Raji (cell line): Measurements from ENCODE around the gene FMNL3.

Experiments
- POLR2A ChIP-seq: IDR thresholded peaks from 2 replicates; pipeline ENCODE4 v1.6.1; 2011; ENCODE audit warnings: low read depth, low read length, control low read depth; ENCODE audit not compliant: insufficient read depth

Gene FMNL3

DNA sequence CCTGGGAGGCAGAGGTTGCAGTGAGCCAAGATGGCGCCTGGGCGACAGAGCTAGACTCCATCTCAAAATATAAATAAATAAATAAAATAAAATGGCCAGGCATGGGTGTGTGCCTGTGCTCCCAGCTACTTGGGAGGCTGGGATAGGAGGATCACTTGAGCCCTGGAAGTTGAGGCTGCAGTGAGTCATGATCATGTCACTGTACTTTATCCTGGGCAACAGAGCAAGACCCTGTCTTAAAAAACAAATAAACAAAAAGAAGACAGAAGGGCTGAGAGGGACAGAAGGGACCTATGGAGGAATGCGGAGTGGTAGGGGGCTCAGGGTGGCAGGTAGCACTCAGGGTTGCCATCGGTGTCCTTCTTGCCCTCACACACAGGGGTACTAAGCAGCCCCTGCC is 43.0 kb downstream of the FMNL3 start:
- TF ChIP-seq POLR2A = no peak

- no peak for TF ChIP-seq POLR2A
Observed at GRCh38 chr12:49662998-49663843, 44.0 kb downstream of the FMNL3 start.

- TF ChIP-seq POLR2A = no peak
Observed at GRCh38 chr12:49661746-49662145, 45.5 kb downstream of the FMNL3 start.

GRCh38 chr12:49661191-49661590 is 46.0 kb downstream of the FMNL3 start:
- no peak for TF ChIP-seq POLR2A

DNA sequence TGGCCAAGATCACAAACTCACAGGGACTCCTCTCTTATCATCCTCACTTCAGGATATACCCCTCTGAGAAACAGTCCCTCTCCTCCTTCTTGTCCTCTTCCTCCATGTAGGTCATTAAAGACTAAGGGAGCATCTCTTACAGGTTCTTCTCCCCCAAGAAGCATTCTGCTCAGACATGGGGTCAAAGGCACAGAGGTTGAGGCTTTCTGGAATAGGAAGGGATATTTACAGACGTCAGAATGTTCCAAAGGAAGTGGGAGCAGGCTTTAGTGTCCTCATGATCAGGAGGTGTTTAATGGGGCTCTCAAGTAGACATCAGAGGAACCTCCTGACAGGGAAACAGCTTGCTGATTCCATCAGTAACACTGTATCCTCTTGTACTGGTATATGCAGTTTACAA is 47.5 kb downstream of the FMNL3 start:
- TF ChIP-seq POLR2A = no peak

GRCh38 chr12:49658276-49658675 is 48.9 kb downstream of the FMNL3 start:
- TF ChIP-seq POLR2A = no peak

DNA sequence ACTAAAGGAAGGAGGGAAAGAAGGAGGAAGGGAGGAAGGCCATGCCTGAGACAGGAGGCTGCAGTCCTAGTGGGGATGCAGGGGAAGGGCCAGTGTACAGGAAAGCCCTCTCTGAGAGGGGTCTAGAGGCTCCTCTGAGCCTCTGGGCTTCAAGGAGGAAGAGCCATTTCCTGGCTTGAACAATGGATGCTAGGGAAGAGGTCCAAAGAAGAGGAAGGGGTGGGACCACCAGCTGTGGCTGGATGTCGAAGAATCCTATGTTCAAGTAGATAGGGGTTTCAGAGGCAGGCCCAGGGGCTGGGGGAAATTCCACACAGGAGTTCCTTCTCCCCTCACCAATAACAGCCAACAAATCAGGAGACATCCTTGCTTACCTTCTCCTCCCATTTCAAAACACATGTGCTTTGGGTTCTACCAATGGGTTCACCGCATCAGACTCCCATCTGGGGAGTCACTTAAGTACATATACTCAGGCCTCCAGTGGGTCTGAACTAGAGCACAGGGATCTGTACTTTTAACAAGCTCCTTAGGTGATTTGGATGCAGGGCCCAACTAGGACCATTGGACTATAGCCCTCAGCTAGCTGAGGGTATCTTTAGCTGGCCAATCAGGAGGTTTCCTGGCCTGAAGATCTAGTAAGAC is 51.5 kb downstream of the FMNL3 start:
- no peak for TF ChIP-seq POLR2A

GRCh38 chr12:49654715-49655114 is 52.5 kb downstream of the FMNL3 start:
- no peak for TF ChIP-seq POLR2A

DNA sequence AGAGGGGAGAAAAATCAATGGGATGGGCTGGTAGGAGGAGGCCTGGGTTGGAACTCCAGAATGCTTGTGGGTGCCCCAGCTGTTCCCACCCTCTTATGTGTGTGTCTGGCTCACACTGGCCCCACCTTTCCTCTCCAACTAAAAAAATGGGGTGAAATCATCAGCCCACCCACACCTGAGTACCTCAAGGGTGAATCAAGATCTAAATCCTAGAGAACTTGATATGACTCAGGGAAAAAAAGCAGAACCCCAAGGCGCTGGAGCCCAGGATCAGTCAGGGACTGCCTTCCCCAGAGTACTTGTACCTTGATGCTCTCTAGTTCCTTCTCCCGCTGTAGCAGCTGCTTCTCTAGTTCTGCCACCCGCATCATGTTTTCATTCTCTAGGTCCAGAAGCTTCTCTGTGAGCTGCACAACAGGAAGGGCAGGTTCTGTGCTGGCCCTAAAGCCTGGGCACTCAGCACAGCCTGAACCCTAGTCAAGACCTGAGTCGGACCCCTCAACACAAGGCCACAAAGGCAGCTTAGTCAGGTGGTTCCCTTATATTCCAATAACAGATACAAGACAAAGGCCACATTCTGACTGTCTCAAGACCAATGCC is 54.2 kb downstream of the FMNL3 start:
- no peak for TF ChIP-seq POLR2A

- no peak for TF ChIP-seq POLR2A
Observed at GRCh38 chr12:49651855-49652254, 55.4 kb downstream of the FMNL3 start.

GRCh38 chr12:49649892-49650291 is 57.3 kb downstream of the FMNL3 start:
- no peak for TF ChIP-seq POLR2A

- TF ChIP-seq POLR2A = no peak
Observed at GRCh38 chr12:49649445-49649844, 57.8 kb downstream of the FMNL3 start.

- no peak for TF ChIP-seq POLR2A
Observed at GRCh38 chr12:49648712-49649003, 58.5 kb downstream of the FMNL3 start.

DNA sequence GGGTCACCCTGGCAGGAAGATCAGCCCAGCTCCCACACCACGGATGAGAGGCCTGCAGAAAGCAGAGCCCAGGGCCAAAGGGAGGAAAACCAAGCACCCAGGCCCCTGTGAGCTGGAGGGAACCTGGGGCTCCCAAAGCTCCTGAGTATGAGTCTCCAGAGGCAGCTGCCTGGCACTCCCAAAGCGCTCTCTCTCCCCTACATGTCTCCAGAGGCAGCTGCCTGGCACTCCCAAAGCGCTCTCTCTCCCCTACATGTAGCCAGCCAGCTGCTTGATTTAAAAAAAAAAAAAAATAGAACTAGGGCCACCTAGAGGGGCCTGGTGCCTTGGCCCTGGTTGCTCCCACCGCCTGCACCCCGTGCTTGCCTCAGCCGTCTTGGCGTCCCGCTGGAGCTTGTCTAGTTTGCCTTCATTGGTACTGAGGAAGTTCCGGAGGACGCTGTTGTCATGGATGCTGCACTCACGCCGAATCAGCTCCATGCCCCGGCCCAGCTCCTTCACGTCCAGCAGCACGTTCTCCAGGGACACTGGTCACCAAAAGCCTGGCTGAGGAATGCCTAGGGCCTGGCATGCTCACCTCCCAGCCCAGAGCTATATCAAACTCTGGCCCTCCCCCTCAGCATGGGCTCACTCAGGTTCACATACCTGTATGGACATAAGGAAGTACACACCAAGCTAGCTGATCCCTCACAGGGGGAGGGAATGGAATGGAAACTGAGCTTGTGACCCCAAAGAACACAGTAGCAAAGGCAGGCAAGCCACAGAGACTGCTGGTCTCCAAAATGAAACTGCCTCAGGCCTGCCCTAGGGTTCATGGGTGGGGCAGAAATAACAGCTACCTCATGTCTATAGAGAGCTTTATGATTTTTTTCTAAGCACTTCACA is 59.1 kb downstream of the FMNL3 start:
- TF ChIP-seq POLR2A = no peak
